H9 (cell line): ENCODE data around the gene OR9Q1. TPM values are rescaled to one million over a fixed set of nuclear protein-coding genes. Genes with fewer than 3 reads are reported as not detected.

Experiments
- DNase-seq: peaks from one replicate; pipeline ENCODE4 v3.0.0-alpha.2; 2017
- H2AFZ ChIP-seq: one replicate; pipeline ENCODE4 v1.6.1; 2013; ENCODE audit warnings: mild to moderate bottlenecking, low read length, control low read depth, moderate library complexity
- H2AK5ac ChIP-seq: 2 replicates; pipeline ENCODE4 v1.6.1; 2013; ENCODE audit warnings: low read length, control low read depth, mixed read lengths; ENCODE audit not compliant: insufficient read length
- H2BK120ac ChIP-seq: one replicate; pipeline ENCODE4 v1.6.1; 2013; ENCODE audit warnings: low read depth, mild to moderate bottlenecking, low read length, control low read depth, inconsistent platforms; ENCODE audit not compliant: poor library complexity, severe bottlenecking
- H2BK12ac ChIP-seq: 2 replicates; pipeline ENCODE4 v1.6.1; 2013; ENCODE audit warnings: low read length, control low read depth, mixed read lengths, low read depth; ENCODE audit not compliant: insufficient read length
- H2BK15ac ChIP-seq: 2 replicates; pipeline ENCODE4 v1.6.1; 2013; ENCODE audit warnings: low read depth, low read length, control low read depth
- H2BK20ac ChIP-seq: one replicate; pipeline ENCODE4 v1.6.1; 2013; ENCODE audit warnings: low read depth, mild to moderate bottlenecking, low read length, control low read depth, inconsistent platforms; ENCODE audit not compliant: poor library complexity, severe bottlenecking
- H2BK5ac ChIP-seq: 2 replicates; pipeline ENCODE4 v1.6.1; 2013; ENCODE audit warnings: low read length, control low read depth, mixed read lengths; ENCODE audit not compliant: insufficient read length
- H3K14ac ChIP-seq: 2 replicates; pipeline ENCODE4 v1.6.1; 2013; ENCODE audit warnings: low read length, control low read depth; ENCODE audit not compliant: insufficient read depth
- H3K18ac ChIP-seq: 2 replicates; pipeline ENCODE4 v1.6.1; 2013; ENCODE audit warnings: low read depth, mild to moderate bottlenecking, mixed read lengths, low read length, control low read depth; ENCODE audit not compliant: insufficient read length
- H3K23ac ChIP-seq: 2 replicates; pipeline ENCODE4 v1.6.1; 2013; ENCODE audit warnings: low read length, control low read depth, mixed read lengths, low read depth; ENCODE audit not compliant: insufficient read length
- H3K23me2 ChIP-seq: 2 replicates; pipeline ENCODE4 v1.6.1; 2013; ENCODE audit warnings: low read depth, mild to moderate bottlenecking, mixed read lengths, low read length, control low read depth; ENCODE audit not compliant: insufficient read length, poor library complexity, severe bottlenecking
- H3K27ac ChIP-seq: 2 replicates; pipeline ENCODE4 v1.5.1; 2013; ENCODE audit warnings: low read length, control low read depth, mixed read lengths, low read depth; ENCODE audit not compliant: insufficient read length
- H3K27me3 ChIP-seq: 2 replicates; pipeline ENCODE4 v1.6.1; 2013; ENCODE audit warnings: low read length, control low read depth, inconsistent platforms; ENCODE audit not compliant: insufficient read depth
- H3K4ac ChIP-seq: 2 replicates; pipeline ENCODE4 v1.6.1; 2013; ENCODE audit warnings: low read depth, mild to moderate bottlenecking, control low read depth, inconsistent platforms, low read length, moderate library complexity
- H3K4me1 ChIP-seq: 2 replicates; pipeline ENCODE4 v1.6.1; 2013; ENCODE audit warnings: low read length, control low read depth, inconsistent platforms; ENCODE audit not compliant: insufficient read depth
- H3K4me2 ChIP-seq: 2 replicates; pipeline ENCODE4 v1.6.1; 2013; ENCODE audit warnings: low read length, control low read depth, mixed read lengths; ENCODE audit not compliant: insufficient read length, insufficient read depth
- H3K56ac ChIP-seq: 2 replicates; pipeline ENCODE4 v1.6.1; 2013; ENCODE audit warnings: low read depth, mild to moderate bottlenecking, mixed read lengths, low read length, control low read depth; ENCODE audit not compliant: insufficient read length
- H3K79me1 ChIP-seq: 2 replicates; pipeline ENCODE4 v1.6.1; 2013; ENCODE audit warnings: low read depth, mild to moderate bottlenecking, moderate library complexity, low read length, control low read depth, inconsistent platforms; ENCODE audit not compliant: insufficient read depth, poor library complexity, severe bottlenecking
- H3K79me2 ChIP-seq: 2 replicates; pipeline ENCODE4 v1.6.1; 2013; ENCODE audit warnings: low read length, control low read depth, inconsistent platforms; ENCODE audit not compliant: insufficient read depth
- H3K9ac ChIP-seq: 2 replicates; pipeline ENCODE4 v1.6.1; 2013; ENCODE audit warnings: low read length, control low read depth, mixed read lengths; ENCODE audit not compliant: insufficient read length; ENCODE audit errors: extremely low read depth
- H3K9me3 ChIP-seq: one replicate; pipeline ENCODE4 v1.6.1; 2013; ENCODE audit warnings: low read depth, low read length, inconsistent platforms; ENCODE audit not compliant: control insufficient read depth
- H3T11ph ChIP-seq: one replicate; pipeline ENCODE4 v1.6.1; 2013; ENCODE audit warnings: mild to moderate bottlenecking, low read length, control low read depth, inconsistent platforms
- H4K20me1 ChIP-seq: one replicate; pipeline ENCODE4 v1.6.1; 2013; ENCODE audit not compliant: control insufficient read depth, insufficient read length, insufficient read depth
- H4K5ac ChIP-seq: 2 replicates; pipeline ENCODE4 v1.6.1; 2013; ENCODE audit warnings: low read depth, mild to moderate bottlenecking, mixed read lengths, low read length, control low read depth; ENCODE audit not compliant: insufficient read length
- H4K8ac ChIP-seq: replicated peaks from 2 replicates; pipeline ENCODE4 v1.6.1; 2013; ENCODE audit warnings: low read length, control low read depth, mixed read lengths, low read depth; ENCODE audit not compliant: insufficient read length
- H4K91ac ChIP-seq: 2 replicates; pipeline ENCODE4 v1.6.1; 2013; ENCODE audit warnings: low read depth, mild to moderate bottlenecking, moderate library complexity, mixed read lengths, low read length, control low read depth; ENCODE audit not compliant: insufficient read length
- H3K27ac Mint-ChIP-seq, 3 experiments: 2 replicates in 2 of 3; 3 replicates in 1 of 3; pipeline ENCODE4 v1.8.0; 2020 to 2021; ENCODE audit warnings: mixed read lengths in 3 of 3, mild to moderate bottlenecking in 1 of 3, moderate library complexity in 1 of 3
- H3K27me3 Mint-ChIP-seq: 2 replicates; pipeline ENCODE4 v1.8.0; 2021; ENCODE audit warnings: low read depth, mild to moderate bottlenecking, moderate library complexity, mixed read lengths
- H3K36me3 Mint-ChIP-seq, 3 experiments: 2 replicates in 2 of 3; 3 replicates in 1 of 3; pipeline ENCODE4 v1.8.0; 2020 to 2021; ENCODE audit warnings: low read depth in 3 of 3, mixed read lengths in 3 of 3; ENCODE audit not compliant: insufficient read depth in 1 of 3
- H3K4me1 Mint-ChIP-seq, 2 experiments: 2 replicates each; pipeline ENCODE4 v1.8.0; 2020; ENCODE audit warnings: mixed read lengths in 2 of 2
- H3K4me3 Mint-ChIP-seq, 2 experiments: 2 replicates in 1 of 2; 3 replicates in 1 of 2; pipeline ENCODE4 v1.8.0; 2020 to 2021; ENCODE audit warnings: mild to moderate bottlenecking in 2 of 2, mixed read lengths in 2 of 2, moderate library complexity in 1 of 2
- H3K9me3 Mint-ChIP-seq, 2 experiments: 2 replicates in 1 of 2; 3 replicates in 1 of 2; pipeline ENCODE4 v1.8.0; 2020; ENCODE audit warnings: mild to moderate bottlenecking in 2 of 2, mixed read lengths in 2 of 2, moderate library complexity in 1 of 2
- WGBS: extraction: QIAGEN DNeasy Blood & Tissue Kit; methylation state at CpG from one replicate; pipeline ENCODE4 v1.1.7; 2013; ENCODE audit warnings: missing lambda C conversion rate, low lambda C conversion rate, mixed read lengths; ENCODE audit not compliant: insufficient read length; ENCODE audit errors: extremely low coverage; 5-methylcytosine and 5-hydroxymethylcytosine counted together
- total RNA-seq: library from RNA; stranded (reverse); gene quantifications from 2 replicates; pipeline ENCODE4 v1.2.1, GENCODE V29; 2021
- TF ChIP-seq, protein P1 (sequence below): fragments of 200-600 bp; sonication (generic); conservative IDR thresholded peaks from 3 replicates; pipeline ENCODE4 v1.8.0; 2021; ENCODE audit warnings: antibody characterized with exemption, mild to moderate bottlenecking

OR9Q1 gene
- total RNA-seq, 1 experiment from 2014 or later: not detected

DNA sequence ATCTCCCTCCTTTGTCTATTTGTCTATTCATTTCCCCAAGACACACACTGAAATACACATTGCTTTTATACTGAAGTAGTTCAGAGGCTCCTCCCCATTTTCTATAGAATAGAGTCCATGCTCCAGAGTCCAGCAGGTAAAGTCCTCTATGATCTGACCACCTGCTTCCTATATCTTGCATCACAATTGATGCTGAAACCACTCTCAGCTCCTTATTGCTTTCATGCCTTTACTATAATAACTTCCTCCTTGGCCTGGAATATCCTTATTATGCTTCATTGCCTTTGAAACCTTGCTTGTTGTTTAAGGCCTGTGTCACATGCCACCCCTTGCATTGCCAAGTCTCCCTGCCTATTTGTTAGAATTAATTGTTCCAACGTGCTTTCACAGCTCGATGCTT is 19.7 kb downstream of the OR9Q1 start:
- Mint-ChIP-seq H3K27me3 (peaks cover 6% of the 10 kb centered on the region), H3K27ac (no peak overlapping the region), H3K36me3 (no peaks in the 10 kb centered on the region), H3K4me1 (no peaks in the 10 kb centered on the region), H3K4me3 (no peak overlapping the region), H3K9me3 (peaks cover 3 to 5% of the 10 kb centered on the region in 2 experiments; a peak in 3 of 5 replicates)
- DNase-seq: no peak
- Histone ChIP-seq H4K20me1 (no peaks in the 10 kb centered on the region), H3T11ph (no peak overlapping the region), H4K8ac (no peak overlapping the region), H3K14ac (no peak overlapping the region), H3K23ac (no peak overlapping the region), H2BK20ac (no peak overlapping the region), H3K79me2 (no peaks in the 10 kb centered on the region), H3K9ac (no peak overlapping the region), H2AFZ (no peak overlapping the region), H3K4ac (no peak overlapping the region), H4K5ac (no peak overlapping the region), H2AK5ac (no peak overlapping the region), H2BK5ac (no peak overlapping the region), H2BK12ac (no peak overlapping the region), H3K27me3 (no peaks in the 10 kb centered on the region), H3K79me1 (no peaks in the 10 kb centered on the region), H2BK120ac (no peak overlapping the region), H3K18ac (no peak overlapping the region), H3K4me2 (no peak overlapping the region), H3K27ac (no peak overlapping the region), H3K4me1 (no peaks in the 10 kb centered on the region), H4K91ac (no peak overlapping the region), H3K9me3 (no peaks in the 10 kb centered on the region), H2BK15ac (no peak overlapping the region), H3K56ac (no peak overlapping the region), H3K23me2 (no peaks in the 10 kb centered on the region)
- TF ChIP-seq, protein P1, sequence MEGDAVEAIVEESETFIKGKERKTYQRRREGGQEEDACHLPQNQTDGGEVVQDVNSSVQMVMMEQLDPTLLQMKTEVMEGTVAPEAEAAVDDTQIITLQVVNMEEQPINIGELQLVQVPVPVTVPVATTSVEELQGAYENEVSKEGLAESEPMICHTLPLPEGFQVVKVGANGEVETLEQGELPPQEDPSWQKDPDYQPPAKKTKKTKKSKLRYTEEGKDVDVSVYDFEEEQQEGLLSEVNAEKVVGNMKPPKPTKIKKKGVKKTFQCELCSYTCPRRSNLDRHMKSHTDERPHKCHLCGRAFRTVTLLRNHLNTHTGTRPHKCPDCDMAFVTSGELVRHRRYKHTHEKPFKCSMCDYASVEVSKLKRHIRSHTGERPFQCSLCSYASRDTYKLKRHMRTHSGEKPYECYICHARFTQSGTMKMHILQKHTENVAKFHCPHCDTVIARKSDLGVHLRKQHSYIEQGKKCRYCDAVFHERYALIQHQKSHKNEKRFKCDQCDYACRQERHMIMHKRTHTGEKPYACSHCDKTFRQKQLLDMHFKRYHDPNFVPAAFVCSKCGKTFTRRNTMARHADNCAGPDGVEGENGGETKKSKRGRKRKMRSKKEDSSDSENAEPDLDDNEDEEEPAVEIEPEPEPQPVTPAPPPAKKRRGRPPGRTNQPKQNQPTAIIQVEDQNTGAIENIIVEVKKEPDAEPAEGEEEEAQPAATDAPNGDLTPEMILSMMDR: no peak
- WGBS: no CpG with 5 or more reads among the region's 2 CpGs
